Left colon (tissue), 2 donors: Measurements from ENCODE around the gene COMMD10. TPM values are rescaled to one million over a fixed set of nuclear protein-coding genes. Genes with fewer than 3 reads are reported as not detected.
"Not testable (repeated sequence)": the region's sequence is repeated elsewhere in the genome, so short reads cannot be mapped to it uniquely, and the experiment has no call there.

Experiments
- ATAC-seq: fragments of 200-7000 bp; cut with Tn5 transposase; one replicate; pipeline ENCODE4 v1.9.1; 2020; ENCODE audit warnings: mild to moderate bottlenecking, moderate library complexity
- DNase-seq, 2 donors: peaks; one replicate each; pipeline ENCODE4 v3.0.0-alpha.2; 2020
- intact Hi-C, 2 donors: fragments of 100-400 bp; cut with DNase I in 1 of 2; cut with micrococcal nuclease in 1 of 2; formaldehyde crosslinking; loops; one replicate each; pipeline versions ENCODE4 v1.11.2 to v1.14.0; 2022; cut with DNase I, micrococcal nuclease
- total RNA-seq, 2 donors: library from RNA; stranded (reverse); fragmentation: NEBNext Ultra II Directional; extraction: Animal tissue kit (Norgen Biotek cat#: 25700); gene quantifications; one replicate each; pipeline ENCODE4 v1.2.1, GENCODE V29; 2021
- donor health status: DM: no; HTN: no; CAD: no.
- donor health status: DM: yes; HTN: yes; CAD: no.

Gene COMMD10
- total RNA-seq, 2 donors from 2014 or later = 23.4 to 27.2 TPM

DNA sequence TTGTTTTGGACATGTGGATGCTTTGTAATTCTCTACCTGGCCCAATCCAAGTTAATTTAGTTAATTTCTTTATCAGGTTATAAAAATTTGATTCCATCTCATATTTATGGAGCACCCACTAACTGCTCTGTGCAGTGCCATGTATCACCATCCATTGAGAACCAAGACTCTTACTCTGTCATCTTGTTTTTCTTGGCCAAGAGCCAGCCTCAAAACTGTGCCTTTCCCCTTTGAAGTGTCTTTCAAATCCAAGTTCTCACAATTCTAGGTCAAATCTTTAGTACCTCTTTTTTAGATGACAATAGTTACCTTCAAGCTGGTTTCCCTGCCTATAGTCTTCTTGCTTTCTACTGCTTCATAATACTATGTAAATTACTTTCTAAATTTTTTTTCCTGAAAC, 3.2 kb downstream of the COMMD10 start:
- intact Hi-C loops = no loop called here
- no peak for ATAC-seq
- no peak for DNase-seq

DNA sequence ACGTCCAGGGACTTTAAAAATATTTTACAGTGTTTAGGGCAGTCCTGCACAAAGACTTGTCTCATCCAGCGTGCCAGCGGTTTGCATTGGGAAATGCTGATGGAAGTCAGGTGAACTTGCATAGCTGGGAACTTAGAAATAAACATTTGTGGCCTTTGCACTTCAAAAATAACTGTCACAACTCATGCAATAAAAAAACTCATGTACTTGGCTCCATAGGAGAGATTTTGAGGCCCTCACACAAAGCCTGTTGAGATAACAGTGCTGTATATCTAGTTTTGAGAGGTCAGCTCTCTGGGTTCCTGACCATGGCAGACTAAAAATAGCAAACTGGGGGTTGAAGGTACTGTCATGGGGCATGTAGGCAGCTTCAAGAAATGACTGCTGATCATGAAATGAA, 5.5 kb downstream of the COMMD10 start:
- DNase-seq = no peak
- ATAC-seq = no peak
- intact Hi-C loops = no loop called here

DNA sequence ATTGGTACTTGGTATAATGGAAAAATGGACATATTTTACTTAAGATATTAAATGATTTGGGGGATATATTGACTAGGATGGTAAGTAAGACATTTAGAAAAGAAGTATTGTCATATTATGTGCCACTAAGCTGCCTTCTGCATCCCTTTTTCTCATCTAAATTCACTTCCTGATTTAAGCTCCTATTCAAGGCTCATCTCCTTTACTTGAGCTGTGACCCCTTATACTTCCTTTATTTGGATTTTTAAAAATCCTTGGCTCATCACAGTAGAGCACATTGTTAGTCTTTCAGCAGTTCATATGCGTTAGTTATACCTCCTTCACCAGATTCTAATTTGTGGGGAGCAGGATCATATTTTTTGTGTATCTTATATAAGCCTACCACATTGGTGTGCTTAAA, 6.6 kb downstream of the COMMD10 start:
- DNase-seq (no peak), ATAC-seq (no peak)
- intact Hi-C loops = no loop called here

DNA sequence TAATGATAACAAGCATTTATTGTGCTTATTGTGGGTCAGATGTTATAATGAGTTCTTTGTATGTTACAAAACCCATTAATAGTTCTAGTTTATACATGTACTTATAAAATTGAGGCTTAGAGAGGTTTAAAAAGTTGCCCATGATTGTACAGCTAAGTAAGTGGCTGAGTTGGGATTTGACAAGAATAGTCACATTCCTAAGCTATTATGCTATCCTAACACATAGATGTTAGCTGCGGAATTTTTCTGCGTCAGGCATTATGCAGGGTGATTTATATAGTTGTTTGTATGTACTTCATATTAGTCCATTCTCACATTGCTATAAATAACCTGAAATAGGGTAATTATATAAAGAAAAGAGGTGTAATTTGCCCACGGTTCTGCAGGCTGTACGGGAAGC, 12.5 kb downstream of the COMMD10 start:
- ATAC-seq (no peak), DNase-seq (no peak)
- intact Hi-C loops = no loop called here

DNA sequence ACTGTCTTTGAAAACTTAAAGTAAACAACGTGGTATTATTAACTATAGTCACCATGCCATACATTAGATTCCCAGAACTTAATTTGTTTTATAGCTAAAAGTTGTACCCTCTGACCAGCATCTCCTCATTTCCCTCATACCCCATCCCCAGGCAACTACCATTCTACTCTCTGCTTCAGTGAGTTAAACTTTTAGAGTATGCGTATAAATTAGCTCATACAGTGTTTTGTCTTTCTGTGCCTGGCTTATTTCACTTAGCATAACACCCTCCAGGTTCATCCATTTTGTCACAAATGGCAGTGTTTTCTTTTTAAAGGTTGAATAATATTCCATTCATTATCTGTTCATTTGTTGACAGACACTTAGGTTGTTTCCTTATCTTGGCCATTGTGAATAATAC, 14.2 kb downstream of the COMMD10 start:
- ATAC-seq (no peak), DNase-seq (no peak)
- intact Hi-C loops = no loop called here

GRCh38 chr5:116104941-116105340, 20.1 kb downstream of the COMMD10 start:
- DNase-seq, ATAC-seq, intact Hi-C loops: not testable (repeated sequence)

- intact Hi-C loops = no loop called here
- ATAC-seq (no peak), DNase-seq (no peak)
Observed at GRCh38 chr5:116115163-116115562, 30.3 kb downstream of the COMMD10 start.

DNA sequence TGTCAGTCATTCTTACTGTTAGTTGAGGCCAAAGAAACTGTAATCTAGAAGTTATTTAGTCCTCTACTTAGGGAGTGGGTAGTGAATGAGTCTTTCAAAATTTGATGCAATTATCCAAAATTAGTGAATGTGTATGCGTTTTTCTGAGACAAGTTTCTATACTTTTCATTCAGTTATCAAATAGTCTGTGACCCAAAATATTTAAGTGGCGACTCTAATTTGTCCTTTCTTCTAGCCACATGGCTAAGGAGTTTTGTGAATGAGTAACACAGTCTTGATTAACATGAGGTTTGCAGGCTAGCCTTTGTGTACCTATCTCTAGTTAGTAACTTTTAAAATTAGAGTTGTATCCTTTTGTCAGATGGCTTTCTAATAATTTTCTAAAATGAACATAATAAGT, 45.6 kb downstream of the COMMD10 start:
- DNase-seq = no peak
- intact Hi-C loops = loop anchor here in 1 of 2 donors (10.0 kb wide), 1 partner anchor 814 kb away; no protein-coding TSS in a partner anchor

GRCh38 chr5:116130976-116131375, 46.2 kb downstream of the COMMD10 start:
- no peak for DNase-seq
- no peak for ATAC-seq
- intact Hi-C loops = loop anchor here in 1 of 2 donors (10.0 kb wide), 1 partner anchor 814 kb away; no protein-coding TSS in a partner anchor

More for the DNA sequence above, 45.6 kb downstream of the COMMD10 start:
- no peak for ATAC-seq

DNA sequence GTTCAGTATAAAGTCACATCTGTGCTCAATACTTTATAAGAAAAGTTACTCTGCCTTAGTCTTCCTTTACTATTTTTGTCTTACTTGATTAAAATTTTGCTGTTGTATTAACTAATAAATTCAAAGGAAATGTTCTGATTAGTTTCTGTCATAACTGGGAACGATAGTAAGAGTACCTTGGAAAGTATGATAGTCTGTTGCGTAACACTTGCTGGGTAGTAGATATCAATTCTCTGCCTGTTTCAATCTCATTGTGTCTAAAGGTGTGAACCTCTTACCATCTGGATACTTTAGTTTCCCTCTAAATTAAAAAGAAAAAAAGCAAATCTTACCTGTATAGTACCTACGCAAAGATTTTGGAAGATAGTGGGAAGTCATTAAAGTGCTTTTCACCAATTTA, 48.5 kb downstream of the COMMD10 start:
- ATAC-seq (no peak), DNase-seq (no peak)
- intact Hi-C loops = loop anchor here in 1 of 2 donors (10.0 kb wide), 1 partner anchor 812 kb away; no protein-coding TSS in a partner anchor

- DNase-seq (no peak), ATAC-seq (no peak)
- intact Hi-C loops = loop anchor here in 1 of 2 donors (5.0 to 10.0 kb wide), 2 partner anchors 442 to 809 kb away; no protein-coding TSS in a partner anchor
Observed at GRCh38 chr5:116135344-116135743, 50.5 kb downstream of the COMMD10 start.

DNA sequence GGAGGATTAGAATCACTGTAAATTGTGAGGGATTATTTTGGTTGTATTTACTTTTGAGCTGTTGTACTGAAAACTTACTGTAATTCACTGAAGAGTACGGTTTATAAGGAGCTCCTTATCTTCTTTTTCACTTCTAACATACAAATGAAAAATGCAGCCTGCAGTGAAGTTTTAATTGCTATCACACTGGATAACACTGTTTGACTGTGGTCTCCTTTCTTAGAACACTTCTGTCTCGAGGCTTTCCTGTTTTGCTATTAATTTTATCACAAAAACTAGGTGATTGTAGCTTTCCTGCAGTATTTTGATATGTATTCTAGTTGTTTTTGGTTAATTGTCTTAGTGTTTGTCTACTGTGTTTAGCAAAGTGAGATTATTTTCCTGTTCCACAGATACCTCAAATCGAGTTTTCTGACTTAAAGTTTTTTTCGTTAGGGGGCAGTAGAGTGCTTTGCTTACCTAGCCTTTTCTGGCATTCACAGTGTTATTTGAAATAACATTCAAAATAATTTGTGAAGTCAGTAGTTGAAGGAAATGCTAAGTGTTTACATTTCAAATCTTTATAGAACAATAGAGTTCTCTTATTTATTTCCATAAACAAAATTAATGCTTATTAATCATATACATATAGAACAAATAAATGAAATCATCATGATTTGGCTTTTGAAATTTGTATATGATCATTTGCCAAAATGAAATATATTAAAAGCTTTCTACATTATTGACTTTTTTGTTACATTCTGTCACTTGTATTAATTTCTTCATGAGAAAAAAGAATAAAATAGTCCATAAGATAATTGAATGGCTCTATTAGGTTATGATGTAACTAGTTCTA, 52.9 kb downstream of the COMMD10 start:
- intact Hi-C loops = loop anchor here in 1 of 2 donors (5.0 to 10.0 kb wide), 2 partner anchors 440 to 807 kb away; no protein-coding TSS in a partner anchor
- DNase-seq = no peak
- peak; percentile 50 for ATAC-seq

GRCh38 chr5:116142495-116142894, 57.7 kb downstream of the COMMD10 start:
- intact Hi-C loops = no loop called here

GRCh38 chr5:116144103-116144502, 59.3 kb downstream of the COMMD10 start:
- no peak for ATAC-seq
- DNase-seq = no peak
- intact Hi-C loops = no loop called here

More at GRCh38 chr5:116142495-116142894, 57.7 kb downstream of the COMMD10 start:
- ATAC-seq = no peak
- no peak for DNase-seq

GRCh38 chr5:116144991-116145390, 60.2 kb downstream of the COMMD10 start:
- intact Hi-C loops = no loop called here
- ATAC-seq = no peak
- DNase-seq = no peak

GRCh38 chr5:116145416-116145815, 60.6 kb downstream of the COMMD10 start:
- ATAC-seq = no peak
- no peak for DNase-seq
- intact Hi-C loops = no loop called here

- ATAC-seq (no peak), DNase-seq (no peak)
- intact Hi-C loops = no loop called here
Observed at GRCh38 chr5:116152169-116152568, 67.3 kb downstream of the COMMD10 start.

- intact Hi-C loops = no loop called here
- ATAC-seq (peak; percentile 74), DNase-seq (no peak)
Observed at GRCh38 chr5:116153687-116154174, 68.9 kb downstream of the COMMD10 start.

DNA sequence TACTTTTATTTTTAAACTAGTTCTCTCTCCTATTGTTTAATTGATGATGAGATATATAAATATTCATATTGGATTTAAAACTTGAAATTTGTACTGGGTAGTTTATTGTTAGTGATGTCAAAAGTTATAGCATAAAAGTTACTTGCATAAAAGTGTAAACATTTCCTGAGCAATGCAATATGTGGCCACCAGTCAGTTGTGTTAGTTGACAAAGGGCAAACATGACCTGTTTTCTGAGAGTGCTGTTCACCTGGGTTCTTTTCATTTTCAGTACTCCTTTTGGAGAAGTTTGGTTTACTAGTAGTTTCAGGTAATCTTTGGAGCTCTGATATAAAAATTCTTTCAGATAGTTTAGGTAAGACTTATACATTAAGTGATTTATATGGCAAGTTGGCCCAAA, 69.4 kb downstream of the COMMD10 start:
- intact Hi-C loops = no loop called here
- peak; percentile 55 for ATAC-seq

GRCh38 chr5:116154931-116155330, 70.1 kb downstream of the COMMD10 start:
- intact Hi-C loops = no loop called here
- no peak for ATAC-seq
- no peak for DNase-seq

More for the DNA sequence above, 69.4 kb downstream of the COMMD10 start:
- no peak for DNase-seq
